Measurements from ENCODE around the gene MOB3B. TPM values are rescaled to one million over a fixed set of nuclear protein-coding genes. Genes with fewer than 3 reads are reported as not detected.

The MOB3B gene
- total RNA-seq, 1 donor from 2014 or later, result 1.0 TPM

GRCh38 chr9:27485158-27485557 lies 44.5 kb downstream of the MOB3B start:
- Histone ChIP-seq H3K27ac (ENCODE audit: low read depth, low read length) (no peak overlapping the region), H3K9ac (ENCODE audit: low read depth in 1 of 3, low read length in 3 of 3) (no peak overlapping the region), H3K4me1 (ENCODE audit: control insufficient read depth in 3 of 3, insufficient read depth in 3 of 3, low read length in 3 of 3) (no peaks in the 10 kb centered on the region), H3K27me3 (ENCODE audit: control insufficient read depth in 3 of 3, insufficient read depth in 3 of 3, low read length in 3 of 3) (no peaks in the 10 kb centered on the region), H3K9me3 (ENCODE audit: control insufficient read depth in 3 of 3, low read length in 3 of 3) (no peaks in the 10 kb centered on the region), H3K4me3 (ENCODE audit: low read length in 3 of 3) (no peak overlapping the region), H3K36me3 (ENCODE audit: control insufficient read depth in 3 of 3, insufficient read depth in 3 of 3, low read length in 3 of 3) (no peaks in the 10 kb centered on the region)

DNA sequence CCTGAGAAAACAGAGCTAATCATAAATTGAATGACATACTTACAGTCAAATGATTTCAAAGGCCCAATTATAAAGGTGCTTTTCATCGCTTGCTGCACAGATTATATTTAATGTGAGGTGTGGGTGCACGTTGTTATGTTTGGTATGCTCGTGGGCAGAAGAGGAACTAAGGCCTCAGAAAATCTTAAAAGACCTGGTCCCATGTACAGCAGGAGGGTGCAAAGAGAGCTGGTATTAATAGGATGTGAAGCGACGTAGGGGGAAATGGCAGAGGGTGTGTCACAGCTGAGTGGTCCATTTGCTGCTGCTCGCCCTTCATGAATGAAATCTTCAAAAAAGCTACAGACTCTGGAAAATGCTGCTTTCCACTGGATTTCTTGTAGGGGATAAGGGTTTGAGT lies 46.0 kb downstream of the MOB3B start:
- H3K4me1 ChIP-seq (ENCODE audit: control insufficient read depth in 3 of 3, insufficient read depth in 3 of 3, low read length in 3 of 3), result no peaks in the 10 kb centered on the region
- no peaks in the 10 kb centered on the region for H3K36me3 ChIP-seq (ENCODE audit: control insufficient read depth in 3 of 3, insufficient read depth in 3 of 3, low read length in 3 of 3)
- H3K9ac ChIP-seq (ENCODE audit: low read depth in 1 of 3, low read length in 3 of 3), result no peak overlapping the region
- H3K9me3 ChIP-seq (ENCODE audit: control insufficient read depth in 3 of 3, low read length in 3 of 3), result no peaks in the 10 kb centered on the region
- H3K27ac ChIP-seq (ENCODE audit: low read depth, low read length), result no peak overlapping the region
- H3K4me3 ChIP-seq (ENCODE audit: low read length in 3 of 3), result no peak overlapping the region
- H3K27me3 ChIP-seq (ENCODE audit: control insufficient read depth in 3 of 3, insufficient read depth in 3 of 3, low read length in 3 of 3), result no peaks in the 10 kb centered on the region

GRCh38 chr9:27482709-27483108 lies 46.9 kb downstream of the MOB3B start:
- H3K27me3 ChIP-seq (ENCODE audit: control insufficient read depth in 3 of 3, insufficient read depth in 3 of 3, low read length in 3 of 3), result no peaks in the 10 kb centered on the region
- no peaks in the 10 kb centered on the region for H3K9me3 ChIP-seq (ENCODE audit: control insufficient read depth in 3 of 3, low read length in 3 of 3)
- no peak overlapping the region for H3K9ac ChIP-seq (ENCODE audit: low read depth in 1 of 3, low read length in 3 of 3)
- no peaks in the 10 kb centered on the region for H3K4me1 ChIP-seq (ENCODE audit: control insufficient read depth in 3 of 3, insufficient read depth in 3 of 3, low read length in 3 of 3)
- H3K36me3 ChIP-seq (ENCODE audit: control insufficient read depth in 3 of 3, insufficient read depth in 3 of 3, low read length in 3 of 3), result no peaks in the 10 kb centered on the region
- no peak overlapping the region for H3K4me3 ChIP-seq (ENCODE audit: low read length in 3 of 3)
- no peak overlapping the region for H3K27ac ChIP-seq (ENCODE audit: low read depth, low read length)

- Histone ChIP-seq H3K4me1 (ENCODE audit: control insufficient read depth in 3 of 3, insufficient read depth in 3 of 3, low read length in 3 of 3) (peaks cover 5 to 7% (median 5%) of the 10 kb centered on the region in 3 donors), H3K4me3 (ENCODE audit: low read length in 3 of 3) (no peak overlapping the region), H3K9me3 (ENCODE audit: control insufficient read depth in 3 of 3, low read length in 3 of 3) (no peaks in the 10 kb centered on the region), H3K27me3 (ENCODE audit: control insufficient read depth in 3 of 3, insufficient read depth in 3 of 3, low read length in 3 of 3) (no peaks in the 10 kb centered on the region), H3K27ac (ENCODE audit: low read depth, low read length) (no peak overlapping the region), H3K36me3 (ENCODE audit: control insufficient read depth in 3 of 3, insufficient read depth in 3 of 3, low read length in 3 of 3) (no peaks in the 10 kb centered on the region), H3K9ac (ENCODE audit: low read depth in 1 of 3, low read length in 3 of 3) (no peak overlapping the region)
These were observed 51.3 kb downstream of the MOB3B start for GRCh38 chr9:27478322-27478721.

DNA sequence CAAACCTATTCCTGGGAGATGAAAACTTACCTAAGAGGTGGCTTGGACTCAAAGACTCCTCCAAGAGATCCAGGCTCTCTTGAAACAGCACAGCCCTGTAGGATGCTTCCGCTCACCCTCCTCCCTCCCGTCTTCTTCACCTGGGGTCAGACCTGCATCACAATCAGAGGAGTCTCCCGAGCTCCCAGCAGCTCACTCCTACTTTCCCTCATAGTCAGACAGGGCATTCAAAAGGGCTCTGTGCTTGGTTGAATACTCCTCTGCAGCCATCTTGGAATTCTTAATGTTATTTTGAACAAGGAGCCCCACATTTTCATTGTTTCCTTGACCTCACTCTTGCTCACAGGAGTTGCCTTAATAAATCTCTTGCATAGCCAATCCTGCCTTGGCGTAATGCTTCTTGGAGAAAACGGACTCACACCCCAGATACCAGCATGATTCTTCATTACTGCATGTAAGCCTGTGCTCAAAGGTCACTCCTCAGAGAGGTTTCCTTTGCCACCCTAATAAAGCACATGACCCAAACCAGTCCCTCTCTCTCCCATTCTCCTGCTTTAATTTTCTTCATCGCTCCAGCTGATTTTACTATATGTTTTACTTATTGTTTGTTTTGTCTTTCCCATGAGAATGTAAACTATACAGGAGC lies 52.6 kb downstream of the MOB3B start:
- Histone ChIP-seq H3K9ac (ENCODE audit: low read depth in 1 of 3, low read length in 3 of 3) (no peak overlapping the region), H3K4me1 (ENCODE audit: control insufficient read depth in 3 of 3, insufficient read depth in 3 of 3, low read length in 3 of 3) (peaks cover 9 to 18% (median 11%) of the 10 kb centered on the region in 3 donors), H3K9me3 (ENCODE audit: control insufficient read depth in 3 of 3, low read length in 3 of 3) (no peaks in the 10 kb centered on the region), H3K27me3 (ENCODE audit: control insufficient read depth in 3 of 3, insufficient read depth in 3 of 3, low read length in 3 of 3) (no peaks in the 10 kb centered on the region), H3K27ac (ENCODE audit: low read depth, low read length) (no peak overlapping the region), H3K36me3 (ENCODE audit: control insufficient read depth in 3 of 3, insufficient read depth in 3 of 3, low read length in 3 of 3) (no peaks in the 10 kb centered on the region), H3K4me3 (ENCODE audit: low read length in 3 of 3) (no peak overlapping the region)

GRCh38 chr9:27475057-27475595 lies 54.5 kb downstream of the MOB3B start:
- no peaks in the 10 kb centered on the region for H3K36me3 ChIP-seq (ENCODE audit: control insufficient read depth in 3 of 3, insufficient read depth in 3 of 3, low read length in 3 of 3)
- no peak overlapping the region for H3K4me3 ChIP-seq (ENCODE audit: low read length in 3 of 3)
- H3K9ac ChIP-seq (ENCODE audit: low read depth in 1 of 3, low read length in 3 of 3), result no peak overlapping the region
- H3K27me3 ChIP-seq (ENCODE audit: control insufficient read depth in 3 of 3, insufficient read depth in 3 of 3, low read length in 3 of 3), result no peaks in the 10 kb centered on the region
- no peaks in the 10 kb centered on the region for H3K9me3 ChIP-seq (ENCODE audit: control insufficient read depth in 3 of 3, low read length in 3 of 3)
- H3K4me1 ChIP-seq (ENCODE audit: control insufficient read depth in 3 of 3, insufficient read depth in 3 of 3, low read length in 3 of 3), result peaks cover 11 to 23% (median 11%) of the 10 kb centered on the region in 3 donors
- H3K27ac ChIP-seq (ENCODE audit: low read depth, low read length), result no peak overlapping the region

DNA sequence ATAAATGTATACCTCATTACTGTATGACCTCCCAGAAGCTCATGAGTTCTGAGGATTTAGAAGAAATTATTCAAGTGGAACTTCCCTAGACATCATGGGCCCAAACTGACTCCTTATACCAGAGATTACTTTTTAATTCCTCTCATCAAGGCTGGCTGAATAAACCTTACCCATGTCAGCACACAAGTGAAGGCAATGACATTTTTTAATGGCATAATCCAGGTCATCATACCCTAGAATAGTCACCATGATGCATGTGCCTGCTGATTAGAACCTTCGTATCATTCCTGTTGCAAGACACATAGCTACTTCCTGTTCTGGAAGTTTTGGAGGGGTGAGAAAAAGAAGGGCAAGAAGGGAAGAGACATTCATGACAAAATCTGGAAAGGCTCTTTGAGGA lies 55.3 kb downstream of the MOB3B start:
- no peaks in the 10 kb centered on the region for H3K27me3 ChIP-seq (ENCODE audit: control insufficient read depth in 3 of 3, insufficient read depth in 3 of 3, low read length in 3 of 3)
- H3K9me3 ChIP-seq (ENCODE audit: control insufficient read depth in 3 of 3, low read length in 3 of 3), result no peaks in the 10 kb centered on the region
- H3K36me3 ChIP-seq (ENCODE audit: control insufficient read depth in 3 of 3, insufficient read depth in 3 of 3, low read length in 3 of 3), result no peaks in the 10 kb centered on the region
- H3K9ac ChIP-seq (ENCODE audit: low read depth in 1 of 3, low read length in 3 of 3), result no peak overlapping the region
- peaks cover 11 to 23% (median 11%) of the 10 kb centered on the region in 3 donors for H3K4me1 ChIP-seq (ENCODE audit: control insufficient read depth in 3 of 3, insufficient read depth in 3 of 3, low read length in 3 of 3)
- no peak overlapping the region for H3K4me3 ChIP-seq (ENCODE audit: low read length in 3 of 3)
- H3K27ac ChIP-seq (ENCODE audit: low read depth, low read length), result no peak overlapping the region

- Histone ChIP-seq H3K4me1 (ENCODE audit: control insufficient read depth in 3 of 3, insufficient read depth in 3 of 3, low read length in 3 of 3) (peaks cover 11 to 23% (median 11%) of the 10 kb centered on the region in 3 donors), H3K27ac (ENCODE audit: low read depth, low read length) (no peak overlapping the region), H3K9me3 (ENCODE audit: control insufficient read depth in 3 of 3, low read length in 3 of 3) (no peaks in the 10 kb centered on the region)
These were observed 56.5 kb downstream of the MOB3B start for GRCh38 chr9:27473111-27473529.

DNA sequence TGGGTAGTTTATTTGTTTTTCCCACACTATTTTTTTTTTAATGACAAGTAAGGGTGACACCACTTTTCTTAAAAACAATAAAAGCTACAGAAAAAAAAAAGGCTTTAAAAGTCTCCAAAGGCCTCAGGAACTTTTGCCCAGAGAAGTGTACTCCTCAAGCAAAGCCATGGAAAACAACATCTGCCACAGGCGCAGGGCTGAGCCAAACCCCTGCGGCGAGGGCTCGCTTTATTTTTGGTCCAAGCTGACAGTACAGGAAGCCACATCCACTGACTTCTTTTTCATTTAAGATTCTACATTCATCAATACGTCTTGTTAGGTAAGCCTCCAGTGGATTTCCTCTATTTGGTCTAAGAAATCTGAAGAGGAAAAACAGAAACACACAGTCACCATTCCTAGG lies 57.4 kb downstream of the MOB3B start:
- no peaks in the 10 kb centered on the region for H3K27me3 ChIP-seq (ENCODE audit: control insufficient read depth in 3 of 3, insufficient read depth in 3 of 3, low read length in 3 of 3)
- no peaks in the 10 kb centered on the region for H3K36me3 ChIP-seq (ENCODE audit: control insufficient read depth in 3 of 3, insufficient read depth in 3 of 3, low read length in 3 of 3)
- H3K4me1 ChIP-seq (ENCODE audit: control insufficient read depth in 3 of 3, insufficient read depth in 3 of 3, low read length in 3 of 3), result peaks cover 11 to 23% (median 11%) of the 10 kb centered on the region in 3 donors
- no peak overlapping the region for H3K27ac ChIP-seq (ENCODE audit: low read depth, low read length)
- no peak overlapping the region for H3K4me3 ChIP-seq (ENCODE audit: low read length in 3 of 3)
- H3K9me3 ChIP-seq (ENCODE audit: control insufficient read depth in 3 of 3, low read length in 3 of 3), result no peaks in the 10 kb centered on the region
- H3K9ac ChIP-seq (ENCODE audit: low read depth in 1 of 3, low read length in 3 of 3), result no peak overlapping the region

More at GRCh38 chr9:27473111-27473529, 56.5 kb downstream of the MOB3B start:
- no peaks in the 10 kb centered on the region for H3K36me3 ChIP-seq (ENCODE audit: control insufficient read depth in 3 of 3, insufficient read depth in 3 of 3, low read length in 3 of 3)
- H3K9ac ChIP-seq (ENCODE audit: low read depth in 1 of 3, low read length in 3 of 3), result no peak overlapping the region
- no peaks in the 10 kb centered on the region for H3K27me3 ChIP-seq (ENCODE audit: control insufficient read depth in 3 of 3, insufficient read depth in 3 of 3, low read length in 3 of 3)
- peak overlapping the region in 1 of 3 donors; percentile 8 for H3K4me3 ChIP-seq (ENCODE audit: low read length in 3 of 3)

DNA sequence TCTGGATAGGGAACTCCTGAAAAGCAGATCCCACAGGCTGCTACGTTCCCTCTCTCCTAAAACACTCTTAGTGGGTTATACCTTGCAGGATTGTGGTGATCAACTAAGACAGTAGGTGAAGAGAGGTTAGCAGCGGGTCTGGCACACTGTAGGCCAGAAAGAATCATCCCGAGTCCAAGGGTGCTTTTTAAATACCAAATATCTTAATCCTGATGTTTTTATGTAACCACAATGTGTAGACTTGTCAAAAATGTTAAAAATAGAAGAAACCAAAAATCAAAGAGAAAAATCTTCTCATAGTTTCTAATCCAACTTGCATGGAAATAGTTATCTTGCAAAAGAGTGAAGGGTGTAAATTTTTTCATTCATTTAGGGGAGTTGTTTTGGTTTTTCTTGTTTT lies 57.8 kb downstream of the MOB3B start:
- H3K27me3 ChIP-seq (ENCODE audit: control insufficient read depth in 3 of 3, insufficient read depth in 3 of 3, low read length in 3 of 3), result no peaks in the 10 kb centered on the region
- H3K4me1 ChIP-seq (ENCODE audit: control insufficient read depth in 3 of 3, insufficient read depth in 3 of 3, low read length in 3 of 3), result peaks cover 11 to 23% (median 11%) of the 10 kb centered on the region in 3 donors
- no peak overlapping the region for H3K9ac ChIP-seq (ENCODE audit: low read depth in 1 of 3, low read length in 3 of 3)
- H3K4me3 ChIP-seq (ENCODE audit: low read length in 3 of 3), result no peak overlapping the region
- H3K27ac ChIP-seq (ENCODE audit: low read depth, low read length), result no peak overlapping the region
- H3K36me3 ChIP-seq (ENCODE audit: control insufficient read depth in 3 of 3, insufficient read depth in 3 of 3, low read length in 3 of 3), result no peaks in the 10 kb centered on the region
- H3K9me3 ChIP-seq (ENCODE audit: control insufficient read depth in 3 of 3, low read length in 3 of 3), result no peaks in the 10 kb centered on the region
